OCI-M2 (cell line): ENCODE results near the gene ZNF639.
"Not testable (repeated sequence)": the region's sequence is repeated elsewhere in the genome, so short reads cannot be mapped to it uniquely, and the experiment has no call there.

Experiments
- DNase-seq: peaks from one replicate; lab custom pipeline; 2025; ENCODE audit not compliant: unreplicated experiment; lab: John Stamatoyannopoulos, UW

The ZNF639 gene

GRCh38 chr3:179322286-179323196 is at the start of gene ZNF639:
ZNF639 (plus strand) TSS chr3:179323031; CDS start chr3:179328294, 5,263 bp downstream.
- DNase-seq = peak; percentile 41

- not testable (repeated sequence) for DNase-seq
Measured at GRCh38 chr3:179274434-179274833, 48.4 kb upstream of the ZNF639 start.

GRCh38 chr3:179276001-179276400 is 46.8 kb upstream of the ZNF639 start:
- DNase-seq = no peak

- DNase-seq = no peak
Measured at GRCh38 chr3:179276743-179277142, 46.1 kb upstream of the ZNF639 start.

GRCh38 chr3:179278151-179278550 is 44.7 kb upstream of the ZNF639 start:
- DNase-seq = no peak

- DNase-seq = no peak
Measured at GRCh38 chr3:179278932-179279693, 43.7 kb upstream of the ZNF639 start.

- no peak for DNase-seq
Measured at GRCh38 chr3:179279837-179280236, 43.0 kb upstream of the ZNF639 start.

GRCh38 chr3:179281825-179282224 is 41.0 kb upstream of the ZNF639 start:
- DNase-seq = no peak

- DNase-seq = no peak
Measured at GRCh38 chr3:179286331-179286730, 36.5 kb upstream of the ZNF639 start.

- no peak for DNase-seq
Measured at GRCh38 chr3:179288845-179289244, 34.0 kb upstream of the ZNF639 start.

GRCh38 chr3:179289295-179289694 is 33.5 kb upstream of the ZNF639 start:
- no peak for DNase-seq

- DNase-seq = no peak
Measured at GRCh38 chr3:179292450-179292849, 30.4 kb upstream of the ZNF639 start.

GRCh38 chr3:179297971-179298725 is 24.7 kb upstream of the ZNF639 start:
- no peak for DNase-seq

- DNase-seq = no peak
Measured at GRCh38 chr3:179299316-179299715, 23.5 kb upstream of the ZNF639 start.

GRCh38 chr3:179299999-179300613 is 22.7 kb upstream of the ZNF639 start:
- no peak for DNase-seq

GRCh38 chr3:179301645-179302044 is 21.2 kb upstream of the ZNF639 start:
- no peak for DNase-seq

GRCh38 chr3:179302111-179302510 is 20.7 kb upstream of the ZNF639 start:
- DNase-seq = no peak

- DNase-seq = no peak
Measured at GRCh38 chr3:179304605-179305004, 18.2 kb upstream of the ZNF639 start.

GRCh38 chr3:179307362-179307761 is 15.5 kb upstream of the ZNF639 start:
- not testable (repeated sequence) for DNase-seq

GRCh38 chr3:179308001-179308400 is 14.8 kb upstream of the ZNF639 start:
- DNase-seq = no peak
